HG02885 (cell line): ENCODE data around the gene ZFHX3.

Source experiments
- ATAC-seq: cut with Tn5 transposase; IDR thresholded peaks from one replicate; pipeline ENCODE4 v1.9.1; 2021; ENCODE audit warnings: mild to moderate bottlenecking; ENCODE audit not compliant: unreplicated experiment, poor library complexity

The ZFHX3 gene

DNA sequence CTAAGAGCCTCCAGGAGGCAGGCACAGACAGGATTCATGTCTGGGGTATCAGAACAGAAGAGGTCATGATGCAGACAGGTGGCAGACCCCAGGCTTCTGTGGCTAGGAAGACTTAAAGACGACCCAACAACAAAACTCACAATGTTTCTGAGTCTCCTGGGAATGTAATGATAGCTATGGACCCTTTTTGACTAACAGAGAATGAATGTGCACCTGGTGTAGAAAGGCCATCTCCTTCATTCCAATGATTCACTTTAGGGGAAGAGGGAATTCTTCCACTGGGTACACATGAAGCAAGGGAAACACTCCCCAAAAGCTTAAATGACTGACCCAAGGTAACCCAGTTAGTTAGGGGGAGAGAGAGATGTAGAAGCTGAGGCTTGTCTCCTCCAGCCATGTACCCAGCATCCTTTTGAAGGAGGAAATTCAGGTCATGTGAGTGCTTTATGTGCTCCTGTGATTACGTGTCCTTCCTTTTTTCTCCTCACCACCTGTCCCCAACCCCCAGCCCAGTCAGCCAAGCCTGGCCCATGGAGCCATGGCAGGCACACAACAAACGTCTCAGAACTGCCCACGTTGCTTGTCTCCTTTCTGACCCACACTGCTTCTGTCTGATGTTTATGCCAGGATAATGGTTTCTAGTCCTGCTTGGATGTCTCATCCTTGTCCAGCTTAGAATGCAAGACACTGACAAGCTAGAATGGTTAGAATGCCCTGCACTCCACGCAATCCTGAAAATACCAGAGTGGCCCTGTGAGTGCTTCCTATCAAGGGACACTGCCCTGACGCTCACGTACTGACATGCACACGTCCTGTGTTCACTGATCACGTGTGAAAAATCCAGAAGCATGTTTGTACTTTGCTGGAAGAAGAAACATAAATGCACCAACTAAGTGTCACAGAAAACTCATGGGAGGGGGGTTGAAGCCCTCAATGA, 156.4 kb downstream of the ZFHX3 start:
- ATAC-seq = no peak

GRCh38 chr16:72890587-72890986, 157.3 kb downstream of the ZFHX3 start:
- ATAC-seq = no peak

- no peak for ATAC-seq
These were observed 158.0 kb downstream of the ZFHX3 start for GRCh38 chr16:72889616-72890582.

- ATAC-seq = no peak
These were observed 160.4 kb downstream of the ZFHX3 start for GRCh38 chr16:72887537-72887936.

GRCh38 chr16:72886346-72886974, 161.5 kb downstream of the ZFHX3 start:
- no peak for ATAC-seq

GRCh38 chr16:72884573-72884972, 163.4 kb downstream of the ZFHX3 start:
- ATAC-seq = no peak

GRCh38 chr16:72884037-72884436, 163.9 kb downstream of the ZFHX3 start:
- ATAC-seq = no peak

DNA sequence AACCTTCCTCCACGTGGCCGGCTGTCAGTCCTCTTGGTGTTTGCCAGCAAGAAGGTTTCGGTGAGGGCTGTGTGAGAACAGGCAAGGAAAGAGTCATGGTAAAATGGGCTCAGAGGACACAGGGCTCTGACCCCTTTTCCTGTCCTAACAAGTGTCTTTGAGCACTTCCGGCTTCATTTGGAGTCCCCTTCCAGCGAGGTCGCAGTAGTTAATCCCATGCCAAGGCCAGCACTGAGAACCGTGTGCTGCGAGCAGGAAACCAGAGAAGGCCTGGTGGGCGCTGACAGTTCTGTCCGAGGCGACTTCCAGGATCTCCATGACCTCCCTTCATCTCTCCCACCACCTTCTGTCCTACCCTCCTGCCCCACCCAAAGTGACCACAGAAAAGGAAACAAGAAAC, 168.1 kb downstream of the ZFHX3 start:
- ATAC-seq = no peak

DNA sequence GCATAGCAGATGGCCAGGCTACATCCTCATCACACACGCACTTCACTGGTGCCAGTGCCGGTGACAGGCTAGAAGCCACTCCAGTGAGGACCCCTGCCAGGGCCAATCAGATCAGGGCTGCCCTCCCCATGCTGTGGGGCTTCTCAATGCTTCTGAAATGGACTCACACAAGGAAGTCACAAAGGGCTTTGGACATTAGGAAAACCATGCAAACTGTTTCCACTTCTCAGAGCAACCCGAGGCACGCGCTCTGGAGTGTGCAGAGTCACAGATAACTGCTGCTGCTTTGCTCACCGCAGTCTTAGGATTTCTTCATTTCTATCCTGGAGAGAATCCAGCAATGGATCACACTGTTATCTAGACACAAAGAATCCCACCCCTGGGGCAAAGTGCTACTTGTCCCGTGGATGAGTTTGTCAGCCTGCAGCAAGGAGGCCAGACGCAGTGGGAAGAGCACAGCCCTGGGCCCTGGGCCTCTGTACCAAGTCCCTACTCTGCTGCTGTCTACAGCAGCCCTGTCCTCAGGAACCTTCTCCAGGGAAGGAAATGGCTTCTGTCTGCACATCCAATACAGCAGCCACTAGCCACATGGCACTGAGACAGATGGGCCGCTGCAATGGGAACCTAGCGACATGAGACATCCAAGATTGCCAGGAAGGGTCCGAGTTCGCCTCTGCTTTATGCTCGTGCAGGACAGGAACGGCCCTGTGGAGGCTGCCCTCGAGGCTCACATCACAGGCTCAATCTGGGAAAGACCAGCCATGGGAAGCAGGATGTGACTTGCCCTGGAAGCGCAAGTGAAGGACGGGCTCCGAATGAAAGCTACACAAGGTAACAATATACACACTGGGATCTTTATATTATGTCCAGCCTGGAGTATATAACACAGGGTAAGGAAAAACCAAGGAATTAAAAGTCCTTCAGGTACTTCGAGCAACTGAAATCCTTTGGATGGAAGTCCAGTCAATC, 169.3 kb downstream of the ZFHX3 start:
- ATAC-seq = no peak

DNA sequence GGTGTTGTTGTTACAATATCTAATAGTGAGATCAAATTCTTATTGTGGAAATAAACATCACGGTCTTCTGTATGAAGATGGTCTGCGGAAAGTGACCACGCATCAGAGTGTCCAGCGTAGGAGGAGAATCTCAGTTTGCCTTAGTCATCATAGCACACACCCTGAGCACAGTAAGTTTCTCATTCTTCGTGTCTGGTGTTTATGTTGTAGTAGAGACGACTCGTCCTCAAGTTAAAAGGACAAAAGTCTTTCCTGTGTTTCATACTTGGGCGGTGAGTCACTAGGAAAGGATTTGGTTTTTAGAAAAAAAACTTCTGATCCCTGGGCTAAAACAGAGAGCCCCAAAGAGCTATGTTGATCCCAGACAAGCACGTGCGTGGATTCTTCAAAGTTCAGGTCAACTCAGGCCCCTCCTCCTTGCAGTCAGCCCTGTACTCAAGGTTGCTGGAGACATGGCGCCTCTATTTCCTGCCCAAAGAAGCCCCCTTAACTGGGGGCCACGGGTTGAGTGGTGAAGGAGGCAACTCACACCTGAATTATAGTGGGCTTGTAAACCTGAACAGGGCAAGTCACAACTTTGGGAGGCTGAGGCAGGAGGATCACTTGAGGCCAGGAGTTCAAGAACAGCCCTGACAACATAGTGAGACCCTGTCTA, 170.4 kb downstream of the ZFHX3 start:
- ATAC-seq = no peak

- no peak for ATAC-seq
These were observed 171.0 kb downstream of the ZFHX3 start for GRCh38 chr16:72876981-72877373.

- peak; percentile 50 for ATAC-seq
These were observed 171.7 kb downstream of the ZFHX3 start for GRCh38 chr16:72876221-72876620.

DNA sequence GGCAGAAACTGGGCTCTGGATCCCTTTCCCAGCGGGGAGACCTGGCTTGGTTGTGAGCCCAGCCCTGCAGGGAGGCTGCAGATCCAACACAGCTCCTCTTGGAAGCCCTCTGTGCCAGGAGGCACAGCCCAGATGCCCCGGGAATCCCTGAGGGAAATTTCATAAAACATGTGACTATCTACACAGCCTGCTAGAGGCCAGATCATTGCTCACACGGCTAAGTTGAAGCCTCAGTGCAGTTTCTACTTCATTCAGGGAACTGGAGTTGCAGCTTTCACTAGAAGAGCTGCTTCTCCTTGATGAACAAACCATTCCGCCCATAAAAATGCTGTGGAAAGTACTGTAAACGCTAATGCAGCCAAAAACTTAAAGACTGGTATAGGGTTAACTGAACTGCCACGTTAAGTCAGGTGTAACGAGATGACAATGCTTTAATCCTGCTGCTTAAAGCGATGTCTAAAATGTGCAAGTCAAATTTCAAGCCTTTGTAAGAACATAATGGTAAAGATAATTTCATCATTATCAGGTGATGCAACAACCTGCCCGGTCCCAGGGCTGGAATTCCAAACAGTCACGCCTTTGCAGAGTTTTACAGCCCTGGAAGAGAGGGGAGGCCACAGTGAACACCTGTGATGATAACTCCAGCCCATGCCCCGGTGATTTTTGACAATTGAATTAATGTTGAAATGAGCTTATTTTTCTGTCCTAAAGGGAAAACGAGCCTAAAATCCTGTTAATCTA, 172.5 kb downstream of the ZFHX3 start:
- no peak for ATAC-seq

DNA sequence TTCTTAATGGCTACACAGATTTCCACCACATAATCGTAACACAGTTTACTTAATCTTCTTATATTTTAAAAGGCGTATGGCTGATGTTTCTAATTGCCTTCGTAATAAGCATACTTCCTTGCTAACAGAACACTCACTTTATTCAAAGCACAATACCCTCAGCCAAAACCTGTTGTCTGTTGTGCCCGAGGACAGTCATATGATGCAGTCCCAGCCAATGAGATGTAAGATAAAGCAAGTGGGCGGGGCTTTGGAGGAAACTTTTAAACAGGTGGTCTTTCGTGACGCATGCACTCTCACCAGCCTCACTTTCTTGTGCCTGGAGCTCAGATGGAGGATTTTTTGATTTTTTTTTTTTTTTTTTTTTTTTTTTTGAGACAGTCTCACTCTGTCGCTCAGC, 174.1 kb downstream of the ZFHX3 start:
- no peak for ATAC-seq

- ATAC-seq = no peak
These were observed 174.9 kb downstream of the ZFHX3 start for GRCh38 chr16:72873044-72873443.

DNA sequence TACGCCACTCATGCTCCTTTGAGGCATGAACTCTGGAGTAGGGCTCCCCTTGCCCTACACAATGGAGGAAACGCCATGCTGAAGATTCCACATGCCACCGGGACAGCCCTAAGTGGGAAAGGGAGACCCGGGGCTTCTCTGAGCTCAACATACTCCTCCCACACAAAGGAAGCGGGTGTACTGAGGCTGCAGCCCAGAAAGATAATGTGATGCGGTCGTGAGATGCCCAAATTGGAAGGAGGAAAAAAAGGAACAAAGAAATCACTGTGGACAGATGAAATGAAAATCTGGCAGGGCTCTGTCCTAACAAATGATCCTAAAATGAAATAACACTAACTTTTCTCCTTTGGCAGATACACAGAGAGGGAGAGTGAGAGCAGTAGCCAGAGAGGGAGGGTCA, 182.1 kb downstream of the ZFHX3 start:
- ATAC-seq = no peak

DNA sequence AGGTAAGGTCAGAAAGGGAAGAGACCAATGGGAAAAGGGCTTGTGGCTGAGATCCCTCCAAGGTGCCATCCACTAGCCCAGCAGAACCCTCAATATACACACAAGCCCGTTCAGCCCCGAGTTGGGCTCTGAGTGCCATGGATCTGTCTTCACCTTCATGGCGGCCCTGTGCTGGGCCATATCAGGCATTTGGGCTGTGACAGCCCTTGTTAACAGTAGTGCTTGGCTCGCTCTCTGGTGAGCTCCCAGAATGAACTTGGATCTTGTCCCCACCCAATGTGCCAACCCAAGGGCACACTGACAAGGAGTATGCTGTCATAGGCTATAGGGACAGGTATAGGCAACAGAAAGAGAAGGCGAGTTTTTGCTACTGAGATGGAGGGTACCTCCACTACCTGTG, 182.7 kb downstream of the ZFHX3 start:
- no peak for ATAC-seq

GRCh38 chr16:72864130-72864833, 183.6 kb downstream of the ZFHX3 start:
- ATAC-seq = no peak
